Prostate gland (tissue), 2 donors: ENCODE results near the gene CREG1. TPM values are rescaled to one million over a fixed set of nuclear protein-coding genes. Genes with fewer than 3 reads are reported as not detected.

Experiments
- DNase-seq: peaks from one replicate; pipeline ENCODE4 v3.0.0-alpha.2; 2019; ENCODE audit warnings: low spot score
- H3K27ac ChIP-seq, 2 donors: fragments of 200-600 bp; sonication (generic); 2 replicates each; pipeline ENCODE4 v1.5.1; 2017 to 2019
- H3K27me3 ChIP-seq: fragments of 200-600 bp; sonication (generic); replicated peaks from 2 replicates; pipeline ENCODE4 v1.5.1; 2019; ENCODE audit not compliant: insufficient read depth
- H3K36me3 ChIP-seq, 2 donors: fragments of 200-600 bp; sonication (generic); 1 replicate in 1 of 2; 2 replicates in 1 of 2; pipeline versions ENCODE4 v1.5.1 to v1.8.1; 2017 to 2019
- H3K4me1 ChIP-seq: fragments of 200-600 bp; sonication (generic); replicated peaks from 2 replicates; pipeline ENCODE4 v1.5.1; 2019
- H3K4me3 ChIP-seq, 2 donors: fragments of 200-600 bp; sonication (generic); 2 replicates each; pipeline ENCODE4 v1.5.1; 2017 to 2019
- H3K9me3 ChIP-seq: fragments of 200-600 bp; sonication (generic); 2 replicates; pipeline ENCODE4 v1.5.1; 2017
- CTCF ChIP-seq, 4 experiments: fragments of 200-600 bp in 2 of 4; fragments of 450-650 bp in 2 of 4; sonication (generic) in 2 of 4; IDR thresholded peaks; 1 replicate in 3 of 4; 2 replicates in 1 of 4; pipeline ENCODE4 v1.5.1; 2016 to 2019; ENCODE audit warnings: antibody characterized with exemption in 4 of 4, mild to moderate bottlenecking in 2 of 4, moderate library complexity in 2 of 4
- POLR2A ChIP-seq: fragments of 450-650 bp; IDR thresholded peaks from one replicate; pipeline ENCODE4 v1.6.1; 2016; ENCODE audit warnings: antibody characterized with exemption, mild to moderate bottlenecking
- POLR2AphosphoS5 ChIP-seq: sonication (generic); formaldehyde crosslinking; IDR thresholded peaks from one replicate; pipeline ENCODE4 v1.6.1; 2017; ENCODE audit warnings: antibody characterized with exemption
- WGBS: methylation state at CpG from one replicate; pipeline ENCODE4 v1.1.5; 2018; 5-methylcytosine and 5-hydroxymethylcytosine counted together
- intact Hi-C: fragments of 100-400 bp; cut with DNase I; formaldehyde crosslinking; loops from one replicate; pipeline ENCODE4 v1.14.2; 2022
- total RNA-seq, 2 donors: library from RNA; depleted of rRNA; stranded (reverse); fragments of >200 nt; gene quantifications; one replicate each; pipeline ENCODE4 v1.1.0, GENCODE V29; 2016

The CREG1 gene
- total RNA-seq, 2 donors from 2014 or later, result 132 to 204 TPM

DNA sequence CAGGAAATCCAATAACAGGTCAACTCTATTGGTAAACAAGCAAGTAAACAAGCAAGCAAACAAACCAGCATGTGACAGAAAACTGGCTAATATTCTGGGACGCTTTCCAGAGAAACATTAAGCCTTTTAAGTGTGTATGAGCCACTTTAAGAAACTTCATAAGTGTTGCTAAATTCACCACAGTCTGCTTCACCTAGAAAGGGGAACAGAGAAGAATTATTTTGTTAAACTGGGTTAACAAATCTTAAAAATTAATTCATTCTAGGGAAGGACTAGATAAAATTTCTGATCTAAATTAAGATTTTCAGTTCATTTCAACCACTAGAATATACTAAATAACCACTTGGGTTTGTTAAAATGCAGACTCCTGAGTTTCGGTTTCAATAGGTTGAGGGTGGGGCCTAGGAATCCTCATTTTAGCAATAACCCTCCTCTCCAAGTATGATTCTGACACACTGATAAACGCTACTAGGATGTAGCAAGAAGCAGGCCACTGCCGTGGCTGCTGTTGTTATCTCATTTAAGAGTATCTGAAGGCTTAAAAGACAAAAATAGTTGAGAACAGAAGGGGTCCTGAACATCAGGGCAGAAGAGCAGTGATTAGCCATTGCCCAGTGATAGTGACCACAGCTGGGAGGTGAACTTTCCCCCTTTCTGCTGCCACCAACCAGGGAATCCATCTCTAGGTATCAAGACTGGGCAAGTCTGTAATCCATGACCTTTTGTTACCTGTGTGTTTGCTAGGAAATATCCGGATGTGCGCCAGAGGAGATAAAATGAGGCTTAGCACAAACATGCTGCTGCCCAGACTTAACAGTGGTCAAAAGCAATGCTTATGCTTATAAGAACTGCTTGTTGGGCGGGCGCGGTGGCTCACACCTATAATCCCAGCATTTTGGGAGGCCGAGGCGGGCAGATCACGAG, 11.2 kb downstream of the CREG1 start:
- Histone ChIP-seq H3K27me3 (no peaks in the 10 kb centered on the region), H3K9me3 (no peaks in the 10 kb centered on the region), H3K27ac (no peak overlapping the region), H3K4me1 (no peaks in the 10 kb centered on the region), H3K36me3 (no peaks in the 10 kb centered on the region), H3K4me3 (no peak overlapping the region)
- DNase-seq, result no peak
- 85% methylated on average over 12 of the region's 12 CpGs for whole genome bisulfite sequencing
- intact Hi-C loops, result loop anchor here (5.0 kb wide), 1 partner anchor 275 kb away; no protein-coding TSS in a partner anchor
- no peak for TF ChIP-seq POLR2A
- TF ChIP-seq CTCF (IDR thresholded peaks at IDR 0.05), result no peak
- no peak for TF ChIP-seq POLR2AphosphoS5

DNA sequence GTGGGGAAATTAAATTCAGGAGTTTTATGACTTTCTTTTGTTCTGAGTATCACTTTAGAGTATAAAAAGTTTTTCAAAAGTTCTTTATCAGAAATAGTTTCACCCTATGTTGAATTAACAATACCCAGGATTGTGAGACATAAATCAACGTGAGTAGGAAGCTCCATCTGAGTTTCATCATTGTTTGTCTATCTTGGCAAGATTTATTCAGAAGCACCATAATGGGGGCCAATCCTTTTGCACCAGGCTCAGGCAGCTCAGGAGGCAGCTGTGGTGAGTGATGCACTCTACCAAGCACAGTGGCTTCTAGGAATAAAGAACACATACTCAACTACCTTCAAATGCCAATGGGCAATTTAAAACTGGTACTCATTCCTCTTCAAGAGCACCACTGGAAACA, 12.0 kb downstream of the CREG1 start:
- intact Hi-C loops, result loop anchor here (5.0 kb wide), 1 partner anchor 274 kb away; no protein-coding TSS in a partner anchor
- H3K9me3 ChIP-seq, result no peaks in the 10 kb centered on the region
- H3K4me3 ChIP-seq, result no peak overlapping the region
- no peaks in the 10 kb centered on the region for H3K4me1 ChIP-seq
- no peak for TF ChIP-seq POLR2AphosphoS5
- no peak for TF ChIP-seq POLR2A
- TF ChIP-seq CTCF (IDR thresholded peaks at IDR 0.05), result no peak
- no peak for DNase-seq
- H3K36me3 ChIP-seq, result no peaks in the 10 kb centered on the region
- 11% methylated on average over 1 of the region's 1 CpG for WGBS
- no peaks in the 10 kb centered on the region for H3K27me3 ChIP-seq
- no peak overlapping the region for H3K27ac ChIP-seq

GRCh38 chr1:167541003-167541402, 12.6 kb downstream of the CREG1 start:
- H3K4me3 ChIP-seq, result no peak overlapping the region
- no peaks in the 10 kb centered on the region for H3K27me3 ChIP-seq
- H3K9me3 ChIP-seq, result no peaks in the 10 kb centered on the region
- no peak overlapping the region for H3K27ac ChIP-seq
- TF ChIP-seq CTCF (IDR thresholded peaks at IDR 0.05) (no peak), POLR2AphosphoS5 (no peak), POLR2A (no peak)
- H3K4me1 ChIP-seq, result no peaks in the 10 kb centered on the region
- H3K36me3 ChIP-seq, result no peaks in the 10 kb centered on the region
- no peak for DNase-seq
- intact Hi-C loops, result loop anchor here (5.0 kb wide), 1 partner anchor 274 kb away; no protein-coding TSS in a partner anchor

- DNase-seq, result no peak
- TF ChIP-seq POLR2AphosphoS5 (no peak), CTCF (IDR thresholded peaks at IDR 0.05) (no peak), POLR2A (no peak)
- Histone ChIP-seq H3K27ac (no peak overlapping the region), H3K27me3 (no peaks in the 10 kb centered on the region), H3K9me3 (no peaks in the 10 kb centered on the region), H3K36me3 (no peaks in the 10 kb centered on the region), H3K4me1 (no peaks in the 10 kb centered on the region), H3K4me3 (no peak overlapping the region)
- 52% methylated on average over 5 of the region's 5 CpGs for WGBS
- intact Hi-C loops, result loop anchor here (10.0 kb wide), 1 partner anchor 134 kb away; no protein-coding TSS in a partner anchor
Observed at GRCh38 chr1:167538657-167539056, 14.9 kb downstream of the CREG1 start.
